ENCODE data around the gene ALK.
"Not testable (repeated sequence)": the region's sequence is repeated elsewhere in the genome, so short reads cannot be mapped to it uniquely, and the experiment has no call there.

Gene ALK

GRCh38 chr2:29260142-29260772 is 661.1 kb downstream of the ALK start:
- DNase-seq, result no peak

GRCh38 chr2:29259221-29259620 is 662.2 kb downstream of the ALK start:
- no peak for DNase-seq

GRCh38 chr2:29255004-29255403 is 666.4 kb downstream of the ALK start:
- DNase-seq, result peak in 9 of 58 donors; percentile 3 to 28 (median 8)

GRCh38 chr2:29253495-29254275 is 667.7 kb downstream of the ALK start:
- not testable (repeated sequence) for DNase-seq

- DNase-seq, result no peak
Observed at GRCh38 chr2:29253026-29253425, 668.4 kb downstream of the ALK start.

GRCh38 chr2:29251406-29251805 is 670.0 kb downstream of the ALK start:
- DNase-seq, result no peak

- no peak for DNase-seq
Observed at GRCh38 chr2:29250977-29251376, 670.4 kb downstream of the ALK start.

GRCh38 chr2:29249666-29250253 is 671.6 kb downstream of the ALK start:
- no peak for DNase-seq

- DNase-seq, result no peak
Observed at GRCh38 chr2:29247336-29247914, 674.0 kb downstream of the ALK start.

GRCh38 chr2:29246383-29247300 is 674.7 kb downstream of the ALK start:
- DNase-seq, result no peak

GRCh38 chr2:29245742-29246382 is 675.5 kb downstream of the ALK start:
- DNase-seq, result no peak

- not testable (repeated sequence) for DNase-seq
Observed at GRCh38 chr2:29245035-29245741, 676.2 kb downstream of the ALK start.

GRCh38 chr2:29242621-29243375 is 678.6 kb downstream of the ALK start:
- no peak for DNase-seq

- no peak for DNase-seq
Observed at GRCh38 chr2:29241955-29242565, 679.3 kb downstream of the ALK start.

GRCh38 chr2:29241341-29241740 is 680.0 kb downstream of the ALK start:
- DNase-seq, result no peak

GRCh38 chr2:29240601-29241000 is 680.8 kb downstream of the ALK start:
- DNase-seq, result no peak

GRCh38 chr2:29239209-29239960 is 682.0 kb downstream of the ALK start:
- no peak for DNase-seq

- DNase-seq, result peak in 2 of 58 donors; percentile 2 to 8
Observed at GRCh38 chr2:29238497-29238896, 682.9 kb downstream of the ALK start.
